Ovary (tissue), 3 donors: ENCODE data around the gene DEAF1.

ENCODE experiments used
- CTCF ChIP-seq, 3 donors: fragments of 450-650 bp in 2 of 3; fragments of 200-600 bp in 1 of 3; IDR thresholded peaks; one replicate each; pipeline versions ENCODE4 v1.5.1 to v1.8.0; 2016 to 2022; ENCODE audit warnings: antibody characterized with exemption in 3 of 3, mild to moderate bottlenecking in 1 of 3
- EP300 ChIP-seq: sonication (generic); formaldehyde crosslinking; IDR thresholded peaks from one replicate; pipeline ENCODE4 v1.6.1; 2017; ENCODE audit warnings: antibody characterized with exemption
- POLR2A ChIP-seq: fragments of 450-650 bp; IDR thresholded peaks from one replicate; pipeline ENCODE4 v1.6.1; 2017; ENCODE audit warnings: antibody characterized with exemption, mild to moderate bottlenecking, moderate library complexity
- donor health status: DM: no; HTN: no; CAD: no.

- TF ChIP-seq CTCF (IDR thresholded peaks at IDR 0.05) (no peak), POLR2A (no peak), EP300 (no peak)
Measured at GRCh38 chr11:616320-617198, 78.5 kb downstream of the DEAF1 start.
